Mucosa of gallbladder (tissue), 1 donor: ENCODE results near the gene MPP7. TPM values are rescaled to one million over a fixed set of nuclear protein-coding genes. Genes with fewer than 3 reads are reported as not detected.
"Not testable (repeated sequence)": the region's sequence is repeated elsewhere in the genome, so short reads cannot be mapped to it uniquely, and the experiment has no call there.

Experiments
- DNase-seq: peaks from one replicate; pipeline ENCODE4 v3.0.0-alpha.2; 2020; ENCODE audit warnings: low spot score
- total RNA-seq: library from RNA; stranded (reverse); gene quantifications from one replicate; pipeline ENCODE4 v1.2.1, GENCODE V29; 2021
- donor health status: DM: no; HTN: no; CAD: no.

MPP7 gene
- total RNA-seq = 47.5 TPM

- peak; percentile 97 for DNase-seq
These were observed at the start of gene MPP7 for GRCh38 chr10:28302638-28303488. Gene MPP7 (minus strand): TSS chr10:28303064. CDS start chr10:28238604, 64,460 bp downstream.

- no peak for DNase-seq
These were observed 47.0 kb upstream of the MPP7 start for GRCh38 chr10:28349892-28350291.

DNA sequence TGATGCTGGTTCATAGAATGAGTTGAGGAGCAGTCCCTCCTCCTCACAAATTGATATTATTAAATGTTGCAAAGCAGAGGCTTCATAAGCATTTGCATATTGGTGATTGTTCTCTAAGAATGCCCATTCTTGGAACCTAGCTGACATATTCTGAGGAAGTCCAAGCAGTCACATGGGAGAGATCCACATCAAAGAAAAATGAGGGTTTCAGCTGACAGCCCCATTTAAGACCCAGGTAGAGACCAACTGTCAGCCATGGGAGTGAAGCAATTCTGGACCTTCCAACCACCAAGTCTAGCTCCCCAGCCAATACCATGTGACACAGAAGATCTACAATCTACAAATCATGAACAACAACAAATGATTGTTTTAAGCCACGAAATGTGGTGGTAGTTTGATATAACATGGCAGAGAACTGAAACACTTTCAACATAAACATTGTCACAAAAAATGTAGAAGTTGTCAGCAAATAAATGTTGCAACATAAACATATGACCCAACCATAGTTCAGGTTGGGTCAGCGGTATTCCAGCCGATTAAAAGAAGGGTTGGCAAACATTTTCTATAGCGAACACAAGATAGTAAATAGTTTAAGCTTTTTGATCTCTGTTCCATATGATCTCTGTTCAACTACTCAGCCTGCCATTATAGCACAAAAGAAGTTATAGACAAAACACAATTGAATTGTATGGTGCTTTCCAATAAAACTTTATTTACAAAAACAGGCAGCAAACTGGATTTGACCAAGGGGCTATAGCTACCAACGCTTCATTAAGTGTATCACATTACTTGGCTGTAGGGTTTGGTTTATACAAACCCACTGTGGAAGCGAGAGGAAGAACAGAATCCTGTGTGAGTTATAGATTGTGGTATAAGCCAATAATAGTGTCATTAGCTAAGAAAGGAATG lies 41.4 kb upstream of the MPP7 start:
- no peak for DNase-seq

GRCh38 chr10:28343252-28343651 lies 40.4 kb upstream of the MPP7 start:
- DNase-seq = no peak

DNA sequence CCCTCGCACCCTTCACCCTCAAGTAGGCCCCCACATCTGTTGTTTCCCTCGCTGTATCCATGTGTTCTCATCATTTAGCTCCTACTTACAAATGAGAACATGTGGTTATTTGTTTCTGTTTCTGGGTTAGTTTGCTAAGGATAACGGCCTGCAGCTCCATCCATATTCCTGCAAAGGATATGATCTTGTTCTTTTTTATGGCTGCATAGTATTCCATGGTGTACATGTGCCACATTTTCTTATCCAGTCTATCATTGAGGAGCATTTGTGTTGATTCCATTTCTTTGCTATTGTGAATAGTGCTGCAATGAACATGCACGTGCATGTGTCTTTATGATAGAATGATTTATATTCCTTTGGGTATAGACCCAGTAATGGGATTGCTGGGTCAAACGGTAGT lies 38.8 kb upstream of the MPP7 start:
- DNase-seq = not testable (repeated sequence)

DNA sequence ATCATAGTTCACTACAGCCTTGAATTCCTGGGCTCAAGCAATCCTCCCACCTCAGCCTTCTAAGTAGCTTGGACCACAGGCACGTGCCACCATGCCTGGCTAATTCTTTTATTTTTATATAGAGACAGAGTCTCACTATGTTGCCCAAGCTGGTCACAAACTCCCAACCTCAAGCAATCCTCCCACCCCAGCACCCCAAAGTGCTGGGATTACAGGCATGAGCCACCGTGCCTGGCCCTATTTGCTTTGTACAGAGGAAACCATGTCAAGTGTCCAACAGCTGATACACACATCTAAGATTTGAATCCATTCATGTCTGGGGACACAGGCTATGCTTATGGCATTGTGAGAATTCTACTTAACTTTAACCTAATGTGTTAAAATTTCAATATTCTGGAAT lies 29.9 kb upstream of the MPP7 start:
- DNase-seq = no peak

GRCh38 chr10:28331841-28332240 lies 29.0 kb upstream of the MPP7 start:
- no peak for DNase-seq

DNA sequence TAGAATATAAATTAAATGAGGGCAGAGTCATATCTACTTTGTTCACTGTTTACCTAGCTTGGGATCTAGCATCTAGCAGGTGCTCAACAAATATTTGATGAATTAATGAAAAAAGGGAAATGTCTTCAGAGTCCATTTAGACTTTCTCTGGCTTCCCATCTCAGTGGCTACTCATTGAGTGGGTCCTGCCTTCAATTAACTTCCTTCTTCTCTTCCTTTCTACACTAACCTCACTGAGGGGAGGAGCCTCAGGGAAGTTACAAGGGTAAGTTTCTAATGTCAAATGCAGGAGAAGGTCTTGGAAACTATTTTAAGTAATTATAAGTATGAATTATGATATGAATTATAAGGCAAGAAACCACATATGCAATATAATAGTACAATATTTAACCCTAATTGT lies 28.2 kb upstream of the MPP7 start:
- DNase-seq = no peak

DNA sequence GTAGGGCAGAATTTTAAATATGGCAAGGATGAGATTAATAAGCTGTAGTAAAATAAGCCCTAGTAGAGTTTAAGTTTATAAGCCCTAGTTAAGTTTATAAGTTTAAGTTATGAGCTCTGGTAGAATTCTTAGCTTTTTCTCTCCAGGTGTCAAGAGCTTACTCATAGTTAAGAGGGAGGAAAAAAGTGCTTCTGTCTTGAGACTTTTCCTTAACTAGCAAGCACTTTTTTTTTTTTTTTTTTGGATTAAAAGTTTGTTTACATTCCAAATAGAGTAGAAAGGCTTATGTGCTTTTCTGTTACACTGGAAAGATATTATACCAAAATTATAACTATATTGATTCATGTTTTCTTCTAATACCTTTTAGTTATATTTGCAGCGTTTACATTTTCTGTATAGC lies 25.5 kb upstream of the MPP7 start:
- DNase-seq = no peak

DNA sequence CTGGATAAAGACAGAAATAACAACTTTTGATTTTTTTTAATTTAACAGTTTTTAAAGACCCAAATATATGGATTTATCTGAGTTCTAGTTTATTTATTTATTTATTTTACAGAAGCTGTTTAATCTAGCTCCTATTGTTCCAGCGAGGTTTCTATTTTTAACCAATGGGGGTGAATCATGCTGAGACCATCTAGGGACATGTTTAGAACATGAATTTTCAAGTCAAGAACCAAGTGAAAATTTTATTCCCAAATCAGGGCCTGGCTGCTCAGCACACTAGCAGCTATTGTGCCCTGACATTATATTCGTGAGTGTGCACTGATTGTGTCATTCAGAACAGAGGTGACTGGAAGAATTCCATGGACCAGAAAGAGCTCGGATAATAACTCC lies 24.6 kb upstream of the MPP7 start:
- DNase-seq = no peak

GRCh38 chr10:28326516-28327490 lies 23.9 kb upstream of the MPP7 start:
- DNase-seq = peak; percentile 71

DNA sequence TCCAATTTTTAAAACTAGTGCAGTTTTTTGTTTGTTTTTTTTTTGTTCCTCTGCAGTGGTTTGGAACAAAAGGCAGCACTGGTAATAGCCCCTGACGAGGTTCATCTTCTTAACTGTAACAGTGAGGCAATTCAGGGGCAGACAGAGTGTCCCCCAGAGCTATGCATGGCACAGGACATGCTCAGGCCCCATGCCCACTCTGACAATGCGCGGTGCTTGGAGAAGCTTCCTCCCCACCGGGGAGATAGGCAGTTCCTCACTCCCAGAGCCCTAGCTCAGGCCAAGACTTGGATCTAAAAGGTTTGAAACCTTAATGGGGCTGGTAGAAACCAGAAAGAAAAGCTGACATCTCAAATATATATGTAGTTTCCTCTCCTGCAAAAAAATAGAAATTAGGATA lies 17.9 kb upstream of the MPP7 start:
- no peak for DNase-seq

GRCh38 chr10:28320090-28320489 lies 17.2 kb upstream of the MPP7 start:
- DNase-seq = no peak

GRCh38 chr10:28319061-28319460 lies 16.2 kb upstream of the MPP7 start:
- not testable (repeated sequence) for DNase-seq

GRCh38 chr10:28318626-28319025 lies 15.8 kb upstream of the MPP7 start:
- no peak for DNase-seq

DNA sequence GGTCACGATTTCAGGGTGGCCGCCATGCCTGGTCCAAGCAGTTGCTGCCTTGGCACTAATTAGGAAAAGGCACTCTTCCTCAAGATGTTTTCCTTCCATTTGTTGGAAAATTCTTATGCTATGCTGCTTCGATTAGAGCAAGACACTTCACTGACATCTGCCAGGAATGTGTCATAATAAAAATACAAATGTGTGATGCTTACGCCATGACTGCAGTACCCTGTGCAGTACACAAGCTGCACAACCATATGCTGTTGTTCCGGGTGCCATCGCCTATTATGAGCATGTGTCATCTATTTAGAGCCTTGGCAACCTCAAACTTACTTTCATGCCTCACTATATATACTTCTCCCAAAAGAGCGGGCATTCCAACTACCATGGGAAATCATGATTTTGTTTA lies 14.9 kb upstream of the MPP7 start:
- no peak for DNase-seq

GRCh38 chr10:28316696-28317095 lies 13.8 kb upstream of the MPP7 start:
- no peak for DNase-seq

GRCh38 chr10:28315140-28315539 lies 12.3 kb upstream of the MPP7 start:
- no peak for DNase-seq

DNA sequence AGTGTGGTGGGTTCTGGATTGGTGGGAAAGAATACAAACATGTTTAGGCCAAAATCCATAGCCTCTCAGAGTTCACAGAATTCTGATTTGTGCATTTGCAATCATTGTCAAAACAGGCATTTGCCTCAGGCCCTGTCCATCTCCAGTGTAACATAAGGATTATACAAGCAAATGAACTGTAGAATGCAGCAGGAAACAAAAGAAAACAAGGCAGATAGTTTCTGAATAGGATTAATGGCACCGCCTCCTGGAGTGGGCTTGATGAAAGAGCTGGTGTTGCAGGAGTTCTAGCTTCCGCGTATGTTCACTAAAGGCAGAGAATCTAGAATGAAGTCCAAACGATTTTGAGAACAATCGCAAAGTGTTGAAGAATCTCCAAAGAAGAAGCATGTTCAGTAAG lies 11.3 kb upstream of the MPP7 start:
- DNase-seq = no peak

DNA sequence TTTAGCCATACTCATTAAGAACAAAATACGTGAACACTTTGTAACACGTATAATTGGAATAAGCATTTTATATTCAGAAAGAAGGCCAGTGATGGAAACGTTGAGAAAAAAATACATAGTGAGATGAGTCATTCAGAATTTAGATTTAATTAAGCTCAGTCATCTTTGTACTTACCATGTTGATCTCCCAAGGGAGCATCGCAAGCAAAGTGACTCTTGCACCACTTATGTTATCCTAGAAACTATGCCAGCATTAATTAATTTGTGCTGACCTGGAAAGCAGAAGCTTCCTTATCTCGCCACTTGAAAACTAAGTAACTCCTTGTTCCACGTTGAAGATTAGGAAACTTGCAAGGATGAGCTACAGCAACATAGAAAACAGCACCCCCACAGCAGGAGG lies 9.7 kb upstream of the MPP7 start:
- no peak for DNase-seq

DNA sequence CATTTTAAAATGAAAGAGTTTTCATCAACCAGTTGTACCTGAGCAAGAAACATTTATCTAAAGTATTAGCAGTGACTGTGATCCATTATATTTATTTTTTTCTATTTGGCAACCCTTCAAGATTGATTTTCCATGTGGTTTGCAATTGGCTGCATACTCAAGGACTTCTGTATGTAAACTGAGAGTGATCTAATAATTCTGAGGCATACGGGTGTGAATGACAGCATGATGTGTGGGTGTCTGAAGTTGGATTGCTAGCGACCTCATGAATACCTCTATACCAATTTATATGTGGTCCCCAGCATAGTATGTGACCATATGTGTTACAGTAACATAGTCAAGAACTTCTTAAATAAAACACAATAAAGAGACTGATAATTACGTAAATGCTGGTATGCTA lies 8.2 kb upstream of the MPP7 start:
- no peak for DNase-seq

DNA sequence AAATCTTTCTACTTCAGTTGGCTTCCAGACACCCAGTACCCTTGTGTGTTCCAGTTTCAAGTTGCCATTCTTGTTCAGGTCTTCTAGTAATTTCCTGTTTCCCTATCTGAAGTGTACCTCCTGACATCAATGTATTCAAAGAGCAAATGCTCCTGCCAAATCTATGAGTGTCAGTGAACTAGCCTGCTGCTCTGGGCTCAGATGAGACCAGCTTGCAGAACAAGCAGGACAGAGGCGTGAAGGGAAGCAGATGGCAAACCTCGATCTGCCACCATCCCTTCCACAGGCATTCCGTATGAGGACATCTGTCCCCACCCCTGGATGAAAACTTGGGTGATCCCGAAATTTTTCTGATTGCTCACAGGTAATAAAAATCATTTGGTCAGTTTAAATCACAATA lies 4.4 kb upstream of the MPP7 start:
- no peak for DNase-seq
